ENCODE measurements around the gene DPP6. TPM values are rescaled to one million over a fixed set of nuclear protein-coding genes. Genes with fewer than 3 reads are reported as not detected.
"Not testable (repeated sequence)": the region's sequence is repeated elsewhere in the genome, so short reads cannot be mapped to it uniquely, and the experiment has no call there.

DPP6 gene
- total RNA-seq, 1 experiment from 2014 or later: not detected

DNA sequence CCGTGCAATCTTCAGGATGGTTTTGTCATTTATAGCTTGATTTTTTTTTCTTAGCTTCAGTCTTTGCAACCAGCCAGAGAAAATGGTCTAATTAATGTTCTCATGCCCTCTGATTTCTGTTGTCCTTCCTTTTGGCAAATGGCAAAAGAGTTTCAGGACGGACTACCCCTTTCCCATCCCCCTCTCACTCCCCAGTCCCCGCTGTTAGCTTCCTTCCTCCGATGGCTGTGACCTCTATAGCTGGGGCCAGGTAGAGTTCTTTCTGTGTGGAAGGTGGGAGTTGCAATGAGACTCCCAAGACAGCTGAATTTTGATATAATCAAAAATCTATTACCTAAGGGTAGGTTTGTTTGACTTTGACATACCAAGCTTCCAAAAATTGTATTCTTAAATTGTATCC is 588.7 kb downstream of the DPP6 start:
- H3K36me3 ChIP-seq: no peaks in the 10 kb centered on the region
- H3K27me3 ChIP-seq: no peaks in the 10 kb centered on the region
- H3K9me3 ChIP-seq: no peaks in the 10 kb centered on the region
- DNase-seq: no peak
- no peak overlapping the region for H3K4me3 ChIP-seq

DNA sequence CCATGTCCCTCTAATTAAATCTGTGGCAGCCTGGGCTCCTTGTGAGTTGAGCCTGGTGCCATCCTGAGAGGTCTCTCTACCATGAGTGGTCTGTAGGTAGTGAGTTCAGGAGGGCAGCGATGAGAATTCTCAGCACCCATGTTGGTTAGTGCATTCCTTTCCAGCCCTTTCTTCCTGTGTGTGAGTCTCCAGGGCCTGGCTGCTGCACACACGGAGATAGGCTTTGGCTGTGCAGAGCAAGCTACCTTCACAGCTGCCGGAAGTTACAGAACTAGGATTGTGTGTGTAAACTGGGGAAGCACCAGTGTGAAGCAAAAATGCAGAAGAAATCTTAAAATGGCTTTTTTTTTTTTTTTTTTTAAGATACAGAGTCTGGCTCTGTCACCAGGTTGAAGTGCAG is 592.2 kb downstream of the DPP6 start:
- H3K36me3 ChIP-seq: no peaks in the 10 kb centered on the region
- no peaks in the 10 kb centered on the region for H3K9me3 ChIP-seq
- no peak for DNase-seq
- no peaks in the 10 kb centered on the region for H3K27me3 ChIP-seq
- no peak overlapping the region for H3K4me3 ChIP-seq

DNA sequence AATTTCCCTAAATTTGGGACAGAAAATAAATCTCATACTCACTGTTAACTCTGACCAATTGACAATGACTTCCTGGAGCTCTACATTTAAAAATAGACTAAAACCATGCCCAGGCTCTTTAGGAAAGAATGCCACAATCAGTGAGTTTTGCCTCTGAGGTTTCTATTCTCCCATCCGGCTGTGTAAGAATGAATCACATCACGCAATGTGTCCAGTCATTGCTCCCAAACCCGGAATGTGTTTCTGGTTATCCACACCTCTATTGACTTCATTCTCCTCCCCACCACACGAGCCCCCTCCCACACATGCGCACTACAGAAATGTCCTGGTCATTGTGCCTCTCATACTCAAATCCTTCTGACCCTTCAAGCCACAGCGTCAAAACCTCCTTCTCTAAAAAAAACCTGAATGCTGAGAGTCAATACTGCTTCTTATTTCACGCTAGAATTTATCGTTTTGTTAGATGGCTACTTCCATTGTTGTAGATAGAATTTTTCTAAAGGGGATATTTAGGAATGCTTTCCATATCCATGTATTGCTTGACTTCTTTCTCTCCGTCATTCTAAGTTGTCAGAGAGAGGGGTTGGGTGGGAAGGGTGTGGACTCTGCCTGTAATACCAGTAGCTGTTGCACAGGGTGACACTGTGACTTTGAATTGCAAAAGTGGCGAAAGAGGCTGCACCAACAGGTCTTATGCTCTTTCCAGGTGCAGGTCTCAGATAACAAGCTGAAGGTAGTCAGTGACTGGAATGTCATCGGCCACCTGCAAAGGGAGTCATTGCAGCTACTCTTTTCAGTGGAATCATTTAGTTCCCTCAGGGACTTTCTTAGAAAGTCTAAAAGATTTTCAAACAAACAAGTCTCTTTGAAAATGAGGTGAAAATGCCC is 594.2 kb downstream of the DPP6 start:
- Histone ChIP-seq H3K36me3 (no peaks in the 10 kb centered on the region), H3K9me3 (no peaks in the 10 kb centered on the region), H3K27me3 (no peaks in the 10 kb centered on the region), H3K4me3 (no peak overlapping the region)
- peak; percentile 5 for DNase-seq

DNA sequence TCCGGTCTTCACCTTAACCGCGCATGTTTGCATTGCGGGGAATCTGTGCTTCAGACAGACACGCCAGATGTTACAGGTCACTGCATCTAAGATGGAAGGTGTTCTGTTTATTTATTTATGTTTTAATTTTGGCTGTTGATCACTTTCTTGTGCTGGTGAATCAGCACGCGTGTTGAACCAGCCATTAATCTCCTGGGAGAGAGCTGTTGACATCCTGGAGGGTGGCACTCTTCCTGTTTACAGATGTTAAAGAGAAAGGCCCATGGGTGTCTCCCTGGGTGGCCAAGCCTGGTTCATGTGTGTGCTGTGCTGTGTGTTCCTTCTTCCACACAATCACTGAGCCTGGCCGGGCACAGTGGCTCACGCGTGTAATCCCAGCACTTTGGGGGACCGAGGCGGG is 595.4 kb downstream of the DPP6 start:
- DNase-seq: no peak
- H3K9me3 ChIP-seq: no peaks in the 10 kb centered on the region
- H3K36me3 ChIP-seq: no peaks in the 10 kb centered on the region
- H3K27me3 ChIP-seq: no peaks in the 10 kb centered on the region
- no peak overlapping the region for H3K4me3 ChIP-seq

DNA sequence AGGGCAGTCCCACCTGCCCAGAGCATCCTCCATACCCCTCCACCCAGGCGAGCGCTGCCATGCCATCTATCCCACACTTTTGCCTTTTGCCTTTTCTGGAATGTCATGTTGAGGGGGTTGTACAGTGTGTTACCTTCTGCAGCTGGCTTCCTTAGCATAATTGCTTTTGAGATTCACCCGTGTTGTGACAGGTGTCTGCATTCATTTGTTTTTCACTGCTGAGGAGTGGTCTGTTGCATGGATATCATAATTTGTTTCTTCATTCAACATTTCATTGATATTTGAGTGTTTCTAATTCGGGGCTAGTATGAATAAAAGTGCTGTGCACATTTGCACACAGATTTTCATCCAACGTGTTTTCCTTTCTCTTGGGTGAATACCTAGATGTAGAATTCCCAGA is 596.8 kb downstream of the DPP6 start:
- no peak for DNase-seq
- Histone ChIP-seq H3K4me3 (no peak overlapping the region), H3K36me3 (no peaks in the 10 kb centered on the region), H3K27me3 (no peaks in the 10 kb centered on the region), H3K9me3 (no peaks in the 10 kb centered on the region)

DNA sequence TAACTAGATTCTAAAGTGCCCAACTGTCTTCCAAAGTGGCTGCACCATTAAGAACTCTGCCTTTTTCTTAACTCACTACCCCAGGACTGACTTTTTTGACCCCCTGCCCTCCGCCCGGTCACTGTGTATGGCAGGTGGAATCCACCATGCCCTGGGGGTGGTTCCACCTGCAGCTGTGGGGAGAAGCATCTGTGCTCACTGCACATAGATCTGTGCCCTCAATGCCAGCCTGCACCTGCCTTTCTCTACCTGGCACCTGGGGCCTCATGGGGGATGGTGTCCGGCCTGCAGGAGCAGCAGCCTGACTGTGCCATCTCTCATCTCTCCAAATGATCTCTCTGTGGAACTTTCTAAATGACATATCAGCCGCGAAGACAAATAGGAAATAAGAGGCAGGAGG is 597.2 kb downstream of the DPP6 start:
- Histone ChIP-seq H3K36me3 (no peaks in the 10 kb centered on the region), H3K9me3 (no peaks in the 10 kb centered on the region), H3K4me3 (no peak overlapping the region), H3K27me3 (no peaks in the 10 kb centered on the region)
- no peak for DNase-seq

DNA sequence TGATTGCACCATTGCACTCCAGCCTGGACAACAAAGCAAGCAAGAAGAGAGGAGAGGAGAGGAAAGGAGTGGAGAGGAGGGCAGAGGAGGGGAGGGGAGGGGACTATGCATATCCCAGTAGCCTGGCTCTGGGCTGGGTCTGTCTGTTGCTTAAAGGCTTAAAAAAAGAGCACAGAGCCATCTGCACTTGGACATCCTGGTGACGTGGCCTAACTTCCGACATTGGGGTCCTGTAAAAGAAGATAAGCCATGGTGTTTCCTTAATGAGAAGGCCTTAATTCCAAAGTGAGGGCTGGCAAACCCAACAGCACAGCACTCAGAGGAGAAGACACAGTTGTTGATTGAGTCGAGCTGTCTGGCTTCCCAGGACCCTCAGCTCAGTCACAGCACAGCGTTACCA is 598.1 kb downstream of the DPP6 start:
- no peak overlapping the region for H3K4me3 ChIP-seq
- H3K9me3 ChIP-seq: no peaks in the 10 kb centered on the region

DNA sequence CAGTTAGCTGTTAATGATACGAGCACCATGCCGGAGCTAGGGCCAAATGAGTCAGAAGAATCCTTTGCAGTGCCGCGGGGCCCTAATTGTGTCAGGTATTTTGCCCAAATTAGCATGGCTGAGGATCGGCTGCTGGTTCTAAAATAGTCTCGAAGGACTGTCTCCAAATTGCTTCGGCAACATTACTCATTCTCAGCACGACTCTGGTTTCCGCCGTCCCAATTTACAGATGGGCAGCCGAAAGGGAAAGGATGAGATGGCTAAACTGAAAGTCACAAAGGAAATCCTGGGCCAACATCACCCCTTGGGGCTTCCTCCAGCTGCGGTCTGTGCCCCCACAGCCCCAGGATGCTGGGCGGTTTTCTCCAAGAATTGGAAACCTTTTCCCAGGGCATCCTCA is 599.3 kb downstream of the DPP6 start:
- Histone ChIP-seq H3K36me3 (no peaks in the 10 kb centered on the region), H3K27me3 (no peaks in the 10 kb centered on the region), H3K9me3 (no peaks in the 10 kb centered on the region), H3K4me3 (no peak overlapping the region)
- DNase-seq: no peak

More for the DNA sequence above, 598.1 kb downstream of the DPP6 start:
- no peak for DNase-seq
- no peaks in the 10 kb centered on the region for H3K36me3 ChIP-seq
- no peaks in the 10 kb centered on the region for H3K27me3 ChIP-seq

DNA sequence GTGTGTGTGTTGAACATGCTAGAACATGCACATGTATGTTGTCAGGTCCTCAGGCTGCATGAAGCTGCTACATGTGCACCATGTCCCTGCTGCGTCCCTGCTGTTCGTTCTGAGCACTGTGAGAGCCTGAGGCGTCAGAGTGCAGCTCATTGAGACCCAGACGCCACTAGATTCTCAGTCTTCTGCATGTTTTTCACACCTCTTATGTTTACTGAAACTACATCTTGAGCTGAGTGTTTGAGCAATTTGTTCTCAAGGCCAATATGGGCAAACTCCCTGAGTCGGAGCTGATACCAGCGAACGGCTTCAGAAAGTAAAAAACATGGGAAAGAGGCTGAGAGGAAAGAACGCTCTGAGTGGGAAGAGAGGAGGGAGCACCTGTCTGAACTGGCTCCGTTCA is 600.4 kb downstream of the DPP6 start:
- H3K27me3 ChIP-seq: no peaks in the 10 kb centered on the region
- no peak overlapping the region for H3K4me3 ChIP-seq
- H3K36me3 ChIP-seq: no peaks in the 10 kb centered on the region
- no peak for DNase-seq
- no peaks in the 10 kb centered on the region for H3K9me3 ChIP-seq

DNA sequence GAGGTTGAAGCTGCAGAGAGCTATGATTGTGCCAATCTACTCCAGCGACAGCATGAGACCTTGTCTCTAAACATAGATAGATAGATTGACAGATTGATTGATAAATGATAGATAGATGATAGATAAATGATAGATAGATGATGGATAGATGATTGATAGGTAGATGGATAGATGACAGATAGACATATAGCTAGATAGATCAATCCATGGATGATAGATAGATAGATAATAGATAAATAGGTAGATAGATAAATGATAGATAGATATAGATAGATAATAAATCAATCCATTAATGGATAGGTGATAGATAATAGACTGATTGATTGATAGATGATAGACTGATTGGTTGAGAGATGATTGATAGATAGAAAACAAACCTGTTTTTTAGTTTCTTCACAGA is 601.1 kb downstream of the DPP6 start:
- H3K36me3 ChIP-seq: no peaks in the 10 kb centered on the region
- DNase-seq: no peak
- no peaks in the 10 kb centered on the region for H3K9me3 ChIP-seq
- no peaks in the 10 kb centered on the region for H3K27me3 ChIP-seq
- no peak overlapping the region for H3K4me3 ChIP-seq

DNA sequence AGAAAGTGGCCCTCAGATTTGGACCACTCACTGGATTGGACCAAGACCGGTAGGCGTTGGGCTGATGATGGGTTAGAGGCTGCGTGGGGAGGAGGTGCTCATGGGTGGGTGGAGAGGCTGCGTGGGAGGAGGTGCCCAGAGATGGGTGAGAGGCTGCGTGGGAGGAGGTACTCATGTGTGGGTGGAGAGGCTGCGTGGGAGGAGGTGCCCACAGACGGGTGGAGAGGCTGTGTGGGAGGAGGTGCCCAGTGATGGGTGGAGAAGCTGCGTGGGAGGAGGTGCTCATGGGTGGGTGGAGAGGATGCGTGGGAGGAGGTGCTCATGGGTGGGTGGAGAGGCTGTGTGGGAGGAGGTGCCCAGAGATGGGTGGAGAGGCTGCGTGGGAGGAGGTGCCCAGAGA is 604.4 kb downstream of the DPP6 start:
- H3K36me3 ChIP-seq: no peaks in the 10 kb centered on the region
- no peak for DNase-seq
- no peaks in the 10 kb centered on the region for H3K27me3 ChIP-seq

DNA sequence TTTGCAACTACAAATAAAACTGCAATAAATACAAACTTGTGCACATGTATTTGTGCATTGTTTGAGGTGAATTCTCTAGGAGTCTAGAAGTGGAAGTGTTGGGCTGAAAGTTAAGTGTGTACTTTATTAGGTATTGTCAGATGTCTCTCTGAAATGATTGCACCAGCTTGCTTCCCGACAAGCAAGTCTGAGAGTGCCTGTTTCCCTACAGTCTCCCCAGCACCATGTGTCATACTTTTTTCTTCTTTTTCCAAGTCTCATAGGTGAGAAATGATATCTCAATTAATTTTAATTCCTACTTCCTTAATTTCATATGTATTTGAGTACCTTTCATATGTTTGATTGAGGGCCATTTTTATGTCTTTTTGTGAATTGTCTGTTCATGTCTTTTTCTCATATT is 614.6 kb downstream of the DPP6 start:
- Histone ChIP-seq H3K36me3 (no peaks in the 10 kb centered on the region), H3K9me3 (no peaks in the 10 kb centered on the region), H3K27me3 (no peaks in the 10 kb centered on the region), H3K4me3 (no peak overlapping the region)
- no peak for DNase-seq

More for the DNA sequence above, 604.4 kb downstream of the DPP6 start:
- no peaks in the 10 kb centered on the region for H3K9me3 ChIP-seq
- no peak overlapping the region for H3K4me3 ChIP-seq

DNA sequence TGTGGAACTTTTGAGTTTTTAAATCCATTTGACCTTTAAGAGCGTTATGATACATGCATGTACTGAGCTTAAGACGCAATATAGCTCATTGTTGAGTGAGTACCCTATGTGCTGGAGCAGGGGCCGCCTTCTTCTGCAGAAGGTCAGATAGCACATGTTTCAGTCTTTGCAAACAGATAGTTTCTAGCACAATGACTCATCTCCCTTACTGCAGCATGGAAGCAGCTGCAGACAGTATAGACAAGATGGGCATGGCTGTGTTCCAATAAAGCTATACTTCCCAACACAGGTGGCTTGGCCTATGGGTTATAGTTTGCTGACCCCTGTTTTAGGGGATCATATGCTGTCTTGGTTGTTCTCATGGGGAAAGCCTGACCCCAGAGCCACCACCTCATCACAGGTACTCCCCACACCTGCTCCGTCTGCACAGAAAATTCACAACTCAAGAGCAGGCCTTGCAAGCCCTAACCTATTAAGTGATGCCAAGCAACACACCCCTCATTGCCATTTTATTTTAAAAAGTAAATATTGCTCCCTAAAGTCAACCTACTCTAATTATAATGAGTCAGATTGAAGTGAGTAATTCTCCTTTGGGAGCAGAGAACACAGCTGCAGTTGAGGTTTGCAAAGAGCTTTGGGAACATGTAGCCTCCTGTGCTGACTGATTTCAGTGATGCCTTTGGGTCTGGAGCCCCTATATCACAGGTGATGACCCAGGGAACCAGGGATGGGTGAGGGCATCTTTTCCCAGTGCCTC is 620.6 kb downstream of the DPP6 start:
- no peaks in the 10 kb centered on the region for H3K9me3 ChIP-seq
- no peak for DNase-seq
- no peaks in the 10 kb centered on the region for H3K36me3 ChIP-seq
- no peaks in the 10 kb centered on the region for H3K27me3 ChIP-seq
- H3K4me3 ChIP-seq: no peak overlapping the region

DNA sequence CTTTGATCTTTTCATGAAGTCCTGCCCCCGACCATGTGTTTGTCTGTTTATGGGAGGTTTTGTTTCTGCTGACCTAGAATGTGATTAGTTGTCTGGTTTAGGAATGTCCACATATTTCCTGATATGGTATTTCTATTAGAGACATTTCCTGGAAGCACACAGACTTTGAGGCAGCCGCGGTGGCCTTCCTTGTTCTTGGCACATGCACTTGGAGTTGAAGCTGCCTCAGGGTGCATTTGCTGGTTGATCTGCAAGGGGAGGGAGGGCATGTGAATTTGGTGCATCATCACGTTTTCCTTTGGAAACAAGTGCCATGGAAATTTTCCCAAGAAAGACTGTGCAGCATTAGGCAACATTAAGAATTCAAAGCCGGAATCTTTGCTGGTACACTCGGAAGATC is 622.0 kb downstream of the DPP6 start:
- H3K4me3 ChIP-seq: no peak overlapping the region
- DNase-seq: no peak
- no peaks in the 10 kb centered on the region for H3K9me3 ChIP-seq
- H3K27me3 ChIP-seq: no peaks in the 10 kb centered on the region
- no peaks in the 10 kb centered on the region for H3K36me3 ChIP-seq

DNA sequence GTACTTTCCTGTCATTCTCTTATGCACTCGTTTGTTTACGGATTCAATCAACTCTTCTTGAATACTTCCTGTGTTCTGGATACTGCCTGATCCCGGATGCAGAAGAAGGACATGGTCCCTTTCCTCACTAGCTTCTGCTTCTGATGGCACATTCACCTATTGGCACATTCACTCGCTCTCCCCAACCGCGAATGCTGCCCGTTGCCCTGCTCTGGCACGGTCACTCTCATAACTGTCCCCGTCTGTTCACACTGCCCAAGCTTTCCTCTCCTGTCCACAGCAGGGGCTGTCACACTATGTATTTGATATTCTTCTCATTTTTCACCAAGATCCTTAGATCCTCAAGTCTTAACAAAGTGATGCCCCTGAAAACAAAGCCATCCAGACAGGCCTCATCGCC is 623.4 kb downstream of the DPP6 start:
- Histone ChIP-seq H3K36me3 (no peaks in the 10 kb centered on the region), H3K27me3 (no peaks in the 10 kb centered on the region), H3K4me3 (no peak overlapping the region), H3K9me3 (no peaks in the 10 kb centered on the region)
- no peak for DNase-seq

DNA sequence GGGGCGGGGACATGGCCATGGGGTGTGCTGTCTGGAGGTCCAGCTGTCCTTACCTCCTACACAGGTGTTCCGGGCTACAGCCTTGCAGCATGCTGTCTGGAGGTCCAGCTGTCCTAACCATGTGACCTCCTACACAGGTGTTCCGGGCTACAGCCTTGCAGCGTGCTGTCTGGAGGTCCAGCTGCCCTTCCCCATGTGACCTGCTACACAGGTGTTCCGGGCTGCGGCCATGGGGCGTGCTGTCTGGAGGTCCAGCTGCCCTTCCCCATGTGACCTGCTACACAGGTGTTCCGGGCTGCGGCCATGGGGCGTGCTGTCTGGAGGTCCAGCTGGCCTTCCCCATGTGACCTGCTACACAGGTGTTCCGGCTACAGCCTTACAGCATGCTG is 623.8 kb downstream of the DPP6 start:
- H3K9me3 ChIP-seq, H3K4me3 ChIP-seq, H3K36me3 ChIP-seq, DNase-seq, H3K27me3 ChIP-seq: not testable (repeated sequence)

DNA sequence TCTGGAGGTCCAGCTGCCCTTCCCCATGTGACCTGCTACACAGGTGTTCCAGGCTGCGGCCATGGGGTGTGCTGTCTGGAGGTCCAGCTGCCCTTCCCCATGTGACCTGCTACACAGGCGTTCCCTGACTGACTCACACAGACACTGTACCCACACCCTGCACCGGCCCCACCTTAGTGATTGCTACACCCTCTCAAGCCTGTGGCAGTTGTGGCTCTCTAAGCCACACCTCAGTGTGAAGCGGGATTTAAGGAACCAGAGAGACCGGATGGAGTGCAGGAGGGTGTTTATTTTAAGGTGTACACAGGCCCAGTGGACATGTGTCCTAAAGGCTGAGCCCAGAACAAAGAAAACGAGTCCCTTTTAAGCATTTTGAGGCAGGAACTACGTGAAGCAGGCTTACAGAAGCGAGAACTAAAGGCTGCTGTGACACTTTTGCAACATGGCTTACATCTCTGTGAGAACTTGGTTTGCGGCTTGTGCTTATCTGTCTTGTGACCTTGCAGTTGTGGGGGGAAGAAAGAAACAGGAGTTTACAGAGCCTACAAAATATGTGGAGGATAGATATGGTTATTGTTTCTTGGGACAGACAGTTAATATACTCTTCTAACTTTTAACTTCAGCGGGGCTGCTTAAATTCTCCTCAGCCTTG is 624.4 kb downstream of the DPP6 start:
- H3K9me3 ChIP-seq: no peaks in the 10 kb centered on the region
- H3K36me3 ChIP-seq: no peaks in the 10 kb centered on the region
- H3K27me3 ChIP-seq: no peaks in the 10 kb centered on the region
- no peak overlapping the region for H3K4me3 ChIP-seq
- DNase-seq: no peak
